Fibroblast of the aortic adventitia (primary cell): ENCODE data around the gene PRMT1. TPM values are rescaled to one million over a fixed set of nuclear protein-coding genes. Genes with fewer than 3 reads are reported as not detected.

ENCODE experiments used
- DNase-seq: peaks from one replicate; pipeline ENCODE4 v3.0.0-alpha.2; 2010; ENCODE audit warnings: low read depth
- H3K4me3 ChIP-seq: 2 replicates; pipeline ENCODE4 v1.5.1; 2011; ENCODE audit warnings: low read depth, mild to moderate bottlenecking, control low read depth, low read length, moderate library complexity
- CTCF ChIP-seq: IDR thresholded peaks from 2 replicates; pipeline ENCODE4 v1.5.1; 2011; ENCODE audit warnings: mild to moderate bottlenecking, low read length, control low read depth, inconsistent platforms; ENCODE audit not compliant: insufficient read depth
- total RNA-seq: library from RNA; depleted of rRNA; stranded (reverse); fragments of >200 nt; gene quantifications from 2 replicates; pipeline ENCODE4 v1.2.3, GENCODE V29; 2012; ENCODE audit warnings: low replicate concordance

The PRMT1 gene
- total RNA-seq, 1 donor = 164 TPM

- H3K4me3 ChIP-seq = no peak overlapping the region
- DNase-seq = no peak
- no peak for TF ChIP-seq CTCF
Observed at GRCh38 chr19:49679771-49680413, 2.8 kb downstream of the PRMT1 start.

GRCh38 chr19:49680421-49681351 is 3.6 kb downstream of the PRMT1 start:
- peak; percentile 80 for DNase-seq
- H3K4me3 ChIP-seq = peak overlapping the region; percentile 41
- peak; percentile 99 for TF ChIP-seq CTCF

GRCh38 chr19:49681830-49682229 is 4.8 kb downstream of the PRMT1 start:
- DNase-seq = no peak
- no peak for TF ChIP-seq CTCF
- no peak overlapping the region for H3K4me3 ChIP-seq

- no peak for TF ChIP-seq CTCF
- DNase-seq = peak; percentile 32
- no peak overlapping the region for H3K4me3 ChIP-seq
Observed at GRCh38 chr19:49682274-49682673, 5.2 kb downstream of the PRMT1 start.

- no peak overlapping the region for H3K4me3 ChIP-seq
- TF ChIP-seq CTCF = no peak
- no peak for DNase-seq
Observed at GRCh38 chr19:49683814-49684250, 6.8 kb downstream of the PRMT1 start.

GRCh38 chr19:49684251-49684982 is 7.3 kb downstream of the PRMT1 start:
- no peak for DNase-seq
- peak; percentile 61 for TF ChIP-seq CTCF
- H3K4me3 ChIP-seq = no peak overlapping the region
